ENCODE results near the gene FAM25C.
"Not testable (repeated sequence)": the region's sequence is repeated elsewhere in the genome, so short reads cannot be mapped to it uniquely, and the experiment has no call there.

Gene FAM25C

DNA sequence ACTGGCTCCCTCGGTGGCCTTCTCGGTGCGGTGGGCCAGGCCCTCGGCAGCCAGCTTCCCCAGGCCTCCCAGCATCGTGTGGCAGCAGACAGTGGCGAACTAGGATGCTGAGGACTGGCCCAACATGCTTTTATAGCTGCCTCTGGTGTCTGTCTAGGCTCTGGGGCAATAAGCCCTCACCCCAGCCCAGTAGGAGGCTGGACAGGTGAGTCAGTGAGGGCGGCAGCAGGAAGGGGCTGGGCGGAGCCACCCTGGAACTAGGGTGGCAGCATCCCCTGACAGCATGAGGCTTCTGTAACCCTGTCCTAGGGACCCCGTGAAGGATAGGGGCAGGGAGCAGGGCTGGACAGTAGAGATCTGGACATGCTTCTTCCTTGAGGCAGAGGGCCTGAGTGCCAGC lies at the start of gene FAM25C:
FAM25C (minus strand) TSS at position 101 of the 400 bp plus-strand sequence; CDS start at position 75, 26 bp downstream.
- FAIRE-seq; DNase-seq (ENCODE audit: low spot score): not testable (repeated sequence)

DNA sequence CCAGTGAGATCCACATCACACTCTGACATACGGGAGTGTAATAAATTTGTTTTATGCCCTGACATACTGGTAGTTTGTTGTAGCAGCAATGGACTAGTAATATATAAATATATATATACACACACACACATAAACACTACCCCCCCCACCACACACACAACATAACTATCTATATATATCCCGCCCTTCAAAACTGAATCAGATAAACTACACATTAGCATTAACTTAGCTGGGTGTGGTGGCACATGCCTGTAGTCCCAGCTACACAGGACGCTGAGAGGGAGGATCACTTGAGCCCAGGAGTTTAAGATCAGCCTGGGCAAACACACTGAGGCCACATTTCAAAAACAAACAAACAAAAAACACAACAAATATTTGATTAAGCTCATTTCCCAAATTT lies 45.0 kb upstream of the FAM25C start:
- not testable (repeated sequence) for DNase-seq (ENCODE audit: low spot score); FAIRE-seq

DNA sequence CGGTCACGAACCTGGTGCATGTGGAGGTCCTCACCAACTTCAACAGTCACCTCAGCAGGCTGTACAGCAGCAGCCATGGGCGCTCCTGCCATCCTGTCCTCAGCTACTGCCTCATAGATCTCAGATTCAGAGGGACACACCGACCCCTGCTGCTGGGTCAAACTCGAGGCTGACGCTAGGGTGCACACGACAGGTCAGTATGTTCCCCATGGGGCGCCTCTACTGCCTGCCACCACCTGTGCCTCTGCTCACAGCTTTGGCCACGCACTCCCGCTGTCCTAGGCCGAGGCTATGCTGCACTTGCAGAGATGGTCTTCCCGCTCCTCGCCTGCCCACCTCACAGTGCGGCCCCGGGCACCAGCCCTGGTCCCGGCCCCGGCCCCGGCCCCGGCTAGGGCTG lies 31.8 kb upstream of the FAM25C start:
- not testable (repeated sequence) for DNase-seq (ENCODE audit: low spot score); FAIRE-seq

DNA sequence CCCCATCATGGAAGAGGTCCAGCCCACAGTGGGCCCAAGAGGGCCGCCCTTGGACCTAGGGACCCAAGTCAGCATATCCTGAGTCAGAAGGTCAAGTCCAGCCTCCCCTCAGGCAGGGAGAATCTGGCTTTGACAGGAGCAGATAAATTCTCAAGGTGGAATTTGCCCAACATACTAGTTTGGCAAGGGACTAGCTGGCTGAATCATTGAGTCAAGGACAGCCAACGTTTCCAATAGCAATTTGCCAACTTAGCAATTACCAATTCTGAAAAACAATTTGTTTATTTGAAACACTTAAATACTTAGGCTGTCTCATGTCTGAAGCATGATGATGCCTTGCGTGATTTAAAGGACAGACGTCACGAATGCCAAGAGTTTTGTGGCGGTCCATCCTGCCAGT lies 2.7 kb upstream of the FAM25C start:
- not testable (repeated sequence) for DNase-seq (ENCODE audit: low spot score); FAIRE-seq

DNA sequence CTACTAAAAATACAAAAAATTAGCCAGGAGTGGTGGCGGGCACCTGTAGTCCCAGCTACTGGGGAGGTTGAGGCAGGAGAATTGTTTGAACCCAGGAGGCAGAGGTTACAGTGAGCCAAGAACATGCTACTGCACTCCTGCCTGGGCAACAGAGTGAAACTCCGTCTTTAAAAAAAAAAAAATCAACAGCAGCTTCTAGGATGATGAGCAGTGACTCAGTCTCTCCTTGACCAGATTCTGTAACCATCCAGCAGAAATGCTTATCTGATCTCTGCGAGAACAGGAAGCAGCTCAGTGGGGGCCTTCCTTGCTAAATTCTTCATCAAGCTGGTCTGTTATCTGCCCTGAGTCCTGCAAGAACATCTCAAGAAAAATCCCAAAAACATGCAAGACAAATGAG lies 5.5 kb downstream of the FAM25C start:
- not testable (repeated sequence) for FAIRE-seq
- peak; percentile 80 for DNase-seq (ENCODE audit: low spot score)

DNA sequence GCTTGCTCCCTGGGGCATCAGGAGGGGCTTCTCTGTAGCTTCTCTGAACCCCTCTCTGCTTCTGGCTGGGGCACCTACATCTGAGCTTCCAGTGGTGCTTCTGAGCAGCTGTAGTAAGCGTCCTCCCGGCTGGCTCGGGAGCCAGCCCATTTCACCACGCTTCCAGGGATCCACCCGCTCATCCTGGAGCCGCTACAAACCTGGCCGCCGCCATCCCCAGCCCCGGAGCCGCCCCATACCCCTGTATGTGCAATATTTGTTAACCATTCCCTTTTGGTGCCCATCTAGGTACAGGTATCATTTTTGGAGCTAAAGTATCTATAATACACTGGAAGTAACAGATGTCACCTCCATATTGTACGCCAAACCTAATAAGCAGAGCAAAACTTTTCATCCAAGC lies 7.0 kb downstream of the FAM25C start:
- FAIRE-seq: not testable (repeated sequence)

DNA sequence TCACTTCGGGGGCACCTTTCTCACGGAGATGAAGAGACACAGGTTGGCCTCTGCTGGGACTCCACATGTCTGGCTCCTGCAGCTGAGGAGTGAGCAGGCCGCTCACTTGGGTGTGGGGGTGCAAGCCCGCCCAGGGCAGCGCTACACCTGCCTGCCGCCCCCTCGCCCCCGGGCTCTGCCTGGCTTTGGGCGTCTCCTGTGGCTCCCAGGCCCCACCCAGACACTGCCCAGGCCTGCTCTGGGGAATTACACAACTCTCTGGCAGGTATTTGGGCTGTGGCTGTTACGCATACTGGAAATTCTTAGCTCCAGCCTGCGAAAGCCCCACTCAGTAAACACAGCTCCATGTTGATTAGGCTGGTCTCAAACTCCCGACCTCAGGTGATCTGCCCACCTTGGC lies 7.9 kb downstream of the FAM25C start:
- not testable (repeated sequence) for FAIRE-seq
- peak; percentile 41 for DNase-seq (ENCODE audit: low spot score)

More for the DNA sequence above, 7.0 kb downstream of the FAM25C start:
- DNase-seq (ENCODE audit: low spot score): not testable (repeated sequence)

DNA sequence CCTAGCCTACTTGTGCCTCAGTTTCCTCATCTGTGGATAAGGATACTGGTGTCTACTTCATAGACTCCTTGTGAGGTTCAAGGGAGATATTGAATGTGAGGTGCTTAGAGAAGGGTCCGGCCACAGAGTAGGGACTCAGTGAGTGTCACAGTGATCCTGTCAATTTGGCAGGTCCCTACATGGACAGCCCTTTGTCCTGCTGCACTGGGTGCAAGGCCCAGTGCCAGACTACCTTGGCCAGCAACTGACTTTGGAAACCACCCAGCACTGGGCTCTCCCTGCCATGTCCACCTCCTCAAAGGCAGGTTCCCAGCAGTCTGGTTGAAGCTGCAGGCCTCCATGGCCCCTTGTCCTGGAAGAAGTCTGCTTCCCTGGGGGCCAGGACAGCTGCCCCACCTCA lies 9.5 kb downstream of the FAM25C start:
- not testable (repeated sequence) for FAIRE-seq; DNase-seq (ENCODE audit: low spot score)

DNA sequence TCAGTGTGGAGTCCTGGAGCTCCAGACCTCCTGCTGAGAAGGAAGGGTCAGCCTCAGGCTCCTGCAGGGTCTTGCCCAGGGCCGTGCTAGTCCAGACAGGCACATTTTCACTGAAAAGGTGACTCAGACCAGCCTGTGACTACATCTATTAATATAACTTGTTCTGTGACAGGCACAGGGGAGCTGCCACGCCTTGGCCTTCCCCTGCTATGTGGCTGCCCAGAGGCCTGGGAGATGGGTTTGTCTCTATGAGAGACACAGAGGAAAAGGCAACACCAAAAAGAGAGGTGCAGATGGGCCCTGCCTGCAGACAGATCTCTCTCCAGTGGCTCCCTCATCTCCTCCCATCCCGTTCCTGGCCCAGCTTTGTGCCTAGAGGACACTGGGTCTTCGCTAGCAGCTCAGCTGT lies 10.0 kb downstream of the FAM25C start:
- DNase-seq (ENCODE audit: low spot score); FAIRE-seq: not testable (repeated sequence)

DNA sequence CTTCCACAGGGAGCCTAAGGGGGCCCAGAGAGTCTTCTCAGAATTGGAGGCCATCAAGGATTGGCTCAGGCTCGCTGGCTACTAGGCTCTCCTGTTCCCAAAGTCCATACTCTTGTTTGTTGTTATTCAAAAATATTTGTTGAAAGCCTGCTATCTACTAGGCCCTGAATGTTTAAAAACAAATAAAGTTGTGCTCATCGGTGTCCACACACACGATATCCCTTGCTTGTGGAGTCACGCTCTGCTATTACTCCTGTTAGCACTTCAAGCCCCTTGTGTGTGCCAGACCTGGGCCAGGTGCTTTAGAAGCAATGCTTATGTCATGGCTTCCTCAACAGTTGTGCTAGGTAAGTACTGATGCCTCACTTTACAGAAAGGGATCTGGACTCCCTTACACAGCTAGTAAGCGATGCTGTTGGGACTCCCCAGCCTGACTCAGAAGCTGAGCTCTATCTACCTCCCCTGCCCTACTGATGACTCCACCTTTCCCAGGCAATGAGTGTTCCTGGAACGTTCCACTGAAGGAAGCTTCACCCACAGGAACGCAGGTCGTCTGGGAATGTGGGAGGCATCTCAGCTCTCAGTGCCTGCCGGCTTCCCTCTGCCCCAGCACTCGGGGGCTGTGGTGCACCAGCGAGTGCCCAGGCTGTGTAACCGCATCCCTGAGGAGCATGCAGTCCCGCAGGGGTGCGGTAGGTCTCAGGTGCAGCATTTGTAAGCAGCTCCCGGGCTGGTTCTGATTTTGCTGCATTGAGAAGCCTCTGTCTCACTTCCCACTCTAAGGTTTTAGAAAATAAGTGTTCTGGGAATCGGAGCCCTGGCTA lies 10.7 kb downstream of the FAM25C start:
- FAIRE-seq: peak; percentile 98

DNA sequence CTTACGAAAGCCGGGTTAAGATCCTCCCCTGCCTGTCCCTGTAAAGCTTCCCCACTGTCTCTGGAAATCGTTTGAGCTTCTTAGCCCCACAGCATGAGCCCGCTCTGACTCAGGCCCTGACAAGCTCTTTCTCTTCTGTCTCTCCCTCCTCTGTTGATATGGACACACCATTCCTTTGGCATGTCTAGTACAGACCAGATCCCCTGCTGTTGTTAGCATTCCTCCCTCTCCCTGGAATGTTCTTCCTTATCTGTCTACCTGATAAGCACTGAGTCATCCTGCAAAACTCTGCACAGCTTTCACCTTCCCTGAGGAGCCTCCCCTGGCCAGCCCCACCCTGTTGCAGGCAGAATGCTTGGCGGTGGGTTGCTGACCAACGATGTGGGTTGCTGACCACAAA lies 11.6 kb downstream of the FAM25C start:
- not testable (repeated sequence) for DNase-seq (ENCODE audit: low spot score)
- FAIRE-seq: peak; percentile 99

More for the DNA sequence above, 10.7 kb downstream of the FAM25C start:
- DNase-seq (ENCODE audit: low spot score): not testable (repeated sequence)

DNA sequence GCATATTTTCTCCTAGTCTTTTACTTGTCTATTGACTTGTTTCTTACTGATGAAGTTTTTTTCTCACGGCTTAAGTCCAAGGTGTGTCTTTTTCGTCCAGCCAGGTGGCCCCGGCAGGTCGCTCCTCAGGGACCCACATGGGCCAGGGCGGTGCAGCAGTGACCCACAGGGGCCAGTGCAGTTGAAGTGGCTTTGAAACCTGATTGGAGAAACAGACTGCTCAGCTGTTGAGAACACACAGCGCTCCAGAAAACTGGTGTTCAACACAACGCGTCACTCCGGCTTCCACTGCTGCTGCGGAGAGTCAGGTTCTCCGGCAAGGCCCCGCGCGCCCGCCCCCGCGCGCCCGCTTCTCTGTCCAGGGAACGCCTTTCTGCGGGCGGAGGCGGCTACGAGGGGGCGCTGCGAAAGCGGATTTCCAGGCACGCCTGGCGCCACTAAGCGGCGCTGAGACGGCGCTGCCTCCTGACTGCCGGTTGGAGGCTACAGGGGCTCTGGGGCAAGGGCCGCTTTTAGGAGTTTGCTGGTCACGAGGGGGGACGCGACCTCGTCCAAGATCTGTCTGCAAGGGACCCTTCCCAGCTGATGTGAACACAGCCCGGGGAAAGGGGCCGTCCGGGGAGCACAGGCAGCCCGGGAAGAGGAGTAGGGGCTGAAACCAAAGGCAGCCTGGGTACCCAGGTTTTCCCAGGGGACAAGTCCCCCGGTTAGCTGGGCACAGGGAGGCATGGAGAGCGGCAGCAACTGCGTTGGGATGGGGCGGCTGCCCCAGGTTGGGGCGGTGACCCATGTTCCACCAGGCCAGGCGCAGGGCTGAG lies 13.0 kb downstream of the FAM25C start:
- FAIRE-seq: peak; percentile 65
- DNase-seq (ENCODE audit: low spot score): not testable (repeated sequence)

DNA sequence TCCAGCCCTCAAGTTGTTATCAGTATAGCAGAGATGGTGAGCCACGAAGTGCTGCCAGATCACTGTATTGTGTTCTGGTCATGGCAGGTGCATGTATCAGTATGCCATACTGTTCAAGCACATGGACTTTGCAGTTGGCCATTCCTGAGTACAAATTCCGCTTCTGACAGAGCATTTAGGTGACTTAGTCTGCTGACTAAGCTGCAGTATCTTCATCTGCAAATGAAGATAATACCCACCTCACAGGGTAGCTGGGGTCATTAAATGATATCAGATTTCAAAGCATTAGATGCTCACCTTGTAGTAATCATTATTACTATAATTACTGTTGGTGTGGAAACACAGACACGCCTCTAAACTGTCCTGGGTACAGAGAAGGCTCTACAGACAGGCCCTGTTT lies 24.2 kb downstream of the FAM25C start:
- DNase-seq (ENCODE audit: low spot score); FAIRE-seq: not testable (repeated sequence)

DNA sequence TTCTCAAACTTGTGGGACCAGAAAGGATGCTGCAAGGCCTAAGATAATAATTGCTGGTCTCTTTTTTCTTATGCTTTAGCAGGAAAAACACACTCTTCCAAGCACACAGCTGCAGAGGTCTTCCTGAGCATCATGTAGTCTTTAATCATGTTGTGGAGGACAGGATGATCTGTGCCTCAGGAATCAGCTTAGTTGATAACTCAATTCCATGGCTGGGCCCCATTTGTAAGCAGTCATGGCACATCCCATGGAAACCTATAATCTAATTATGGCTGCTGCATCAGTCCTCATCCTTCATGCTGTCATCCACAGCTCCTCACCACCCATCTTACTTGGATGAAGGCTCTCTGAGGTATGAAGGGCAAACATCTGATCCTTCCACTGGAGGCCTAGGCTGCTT lies 26.5 kb downstream of the FAM25C start:
- DNase-seq (ENCODE audit: low spot score); FAIRE-seq: not testable (repeated sequence)

DNA sequence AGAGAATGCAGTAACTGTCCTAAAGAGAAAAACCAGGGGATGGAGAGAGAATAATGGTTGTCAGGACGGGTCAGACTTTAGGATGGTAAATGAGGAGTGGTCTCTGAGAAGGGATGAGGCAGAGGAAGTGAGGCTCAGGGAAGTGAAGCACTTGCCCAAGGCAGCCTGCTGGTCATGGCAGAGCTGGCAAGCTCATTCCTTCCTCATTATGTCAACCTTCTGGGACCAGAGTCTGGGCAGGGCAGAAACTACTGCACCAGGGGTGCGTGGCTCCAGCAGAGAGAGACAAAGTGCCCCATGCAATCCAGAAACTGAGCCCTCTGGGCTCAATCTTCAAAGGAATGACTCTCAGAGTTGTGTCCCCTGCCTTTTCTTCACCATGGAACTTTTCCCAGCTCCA lies 27.5 kb downstream of the FAM25C start:
- not testable (repeated sequence) for FAIRE-seq; DNase-seq (ENCODE audit: low spot score)

DNA sequence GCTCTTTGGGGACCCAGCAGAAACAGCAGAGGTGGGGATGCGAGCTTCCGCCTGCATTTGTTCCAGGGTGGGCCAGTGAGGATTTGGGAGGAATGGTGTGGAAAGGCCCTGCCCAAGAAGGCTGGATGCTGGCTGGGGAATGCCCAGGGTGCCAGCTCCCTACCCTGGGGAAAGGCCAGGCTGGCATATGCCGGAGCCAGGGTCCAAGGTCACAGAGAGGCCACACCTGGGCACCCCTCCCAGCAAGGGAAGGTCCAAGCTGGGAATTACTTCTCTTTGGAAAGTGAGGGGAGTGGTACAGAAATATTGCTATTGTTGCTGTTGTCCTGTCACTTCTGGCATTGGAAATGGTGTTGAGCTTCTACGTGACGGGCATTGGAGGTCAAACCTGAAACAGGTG lies 28.0 kb downstream of the FAM25C start:
- not testable (repeated sequence) for FAIRE-seq; DNase-seq (ENCODE audit: low spot score)

DNA sequence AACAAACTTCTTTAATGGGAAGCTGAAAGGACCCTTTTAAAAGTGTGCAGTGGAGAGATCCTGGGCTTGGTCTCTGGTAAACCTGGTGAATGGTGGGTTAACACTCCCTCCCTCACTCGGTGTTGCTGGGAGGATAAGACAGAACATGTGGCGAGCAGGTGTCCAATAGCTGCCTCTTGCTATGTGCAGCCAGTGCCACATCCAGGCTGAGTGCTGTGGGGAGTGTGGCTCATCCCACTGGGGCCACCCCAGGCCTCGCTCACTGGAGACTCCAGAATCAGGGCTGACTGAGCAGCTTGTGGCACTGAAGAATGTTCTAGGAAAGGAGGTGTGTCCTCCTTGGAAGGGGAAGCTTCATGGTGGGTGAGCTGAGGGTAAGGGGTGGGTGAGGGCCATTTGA lies 29.5 kb downstream of the FAM25C start:
- DNase-seq (ENCODE audit: low spot score); FAIRE-seq: not testable (repeated sequence)

DNA sequence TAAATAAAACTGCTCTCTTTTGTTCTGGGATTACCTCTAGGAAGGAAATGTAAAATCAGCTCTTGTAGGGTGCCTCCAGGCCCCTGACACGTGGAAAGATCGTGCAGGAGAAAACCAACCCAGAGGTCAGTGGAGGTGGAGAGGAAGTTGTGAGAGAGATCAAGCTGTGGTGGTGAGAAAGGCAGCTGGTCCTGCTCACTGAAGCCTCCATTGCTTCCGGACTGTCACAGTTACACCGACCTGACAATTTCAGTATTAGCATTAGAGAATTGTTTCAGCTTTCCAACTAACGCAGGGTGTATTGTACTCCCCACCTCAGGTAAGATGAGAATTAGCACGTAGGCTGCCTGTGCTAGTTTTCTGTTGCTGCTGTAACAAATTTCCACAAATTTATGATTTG lies 30.6 kb downstream of the FAM25C start:
- not testable (repeated sequence) for FAIRE-seq; DNase-seq (ENCODE audit: low spot score)

DNA sequence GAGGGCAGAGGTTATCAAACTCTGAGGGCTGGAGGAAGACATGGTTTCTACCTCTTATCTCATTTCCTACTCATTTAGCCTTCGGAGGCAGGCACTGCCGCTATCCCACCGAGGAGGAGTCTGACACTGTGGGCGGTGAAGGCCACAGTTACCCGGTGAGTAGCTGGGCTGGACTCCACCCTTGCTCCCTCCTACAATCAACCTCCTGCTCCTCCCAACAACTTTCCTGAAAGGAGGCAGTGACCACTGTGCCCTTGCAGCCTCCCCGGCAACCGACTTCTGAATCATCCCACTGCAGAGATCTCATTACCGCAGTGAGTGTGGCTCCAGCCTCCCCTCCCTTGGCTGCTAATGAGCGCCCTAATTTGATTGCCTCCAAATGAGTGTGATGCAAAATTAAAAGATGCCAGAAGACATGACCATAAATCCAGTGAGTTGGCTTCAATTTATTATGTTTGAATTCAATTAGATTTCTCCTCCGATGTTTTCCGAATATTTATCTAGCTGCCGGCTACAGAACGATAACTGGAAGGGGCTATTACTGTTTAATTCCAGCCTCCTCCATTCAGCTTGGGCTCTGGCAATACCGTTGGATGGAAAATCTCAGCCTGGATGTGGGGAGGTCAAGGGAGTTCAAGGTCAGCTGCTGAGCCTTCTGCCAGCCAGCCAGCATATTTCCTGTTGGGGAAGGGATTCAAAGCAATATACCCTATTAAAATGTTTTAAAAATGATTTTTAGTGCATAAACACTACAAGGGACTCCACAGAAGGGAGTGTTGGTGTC lies 35.1 kb downstream of the FAM25C start:
- DNase-seq (ENCODE audit: low spot score); FAIRE-seq: not testable (repeated sequence)

DNA sequence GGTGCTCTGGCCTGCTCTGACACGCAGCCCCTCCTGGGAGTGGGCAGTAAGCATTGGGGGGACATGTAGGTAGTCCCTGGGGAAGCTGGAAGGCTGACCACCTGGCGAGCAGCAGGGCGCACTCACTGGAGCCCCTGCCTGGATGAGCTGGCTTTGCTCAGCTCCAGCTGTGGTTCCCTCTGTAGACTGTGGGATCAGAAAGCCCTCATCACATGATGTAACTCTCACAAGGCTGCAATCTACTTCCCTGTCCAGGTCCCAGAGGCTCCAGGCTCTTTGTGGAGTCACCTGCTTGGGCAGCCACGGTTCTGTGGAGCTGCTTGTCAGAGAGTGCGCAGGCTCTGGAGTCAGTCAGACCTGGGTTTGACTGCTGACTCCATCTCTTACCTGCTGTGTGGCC lies 36.8 kb downstream of the FAM25C start:
- DNase-seq (ENCODE audit: low spot score); FAIRE-seq: not testable (repeated sequence)

DNA sequence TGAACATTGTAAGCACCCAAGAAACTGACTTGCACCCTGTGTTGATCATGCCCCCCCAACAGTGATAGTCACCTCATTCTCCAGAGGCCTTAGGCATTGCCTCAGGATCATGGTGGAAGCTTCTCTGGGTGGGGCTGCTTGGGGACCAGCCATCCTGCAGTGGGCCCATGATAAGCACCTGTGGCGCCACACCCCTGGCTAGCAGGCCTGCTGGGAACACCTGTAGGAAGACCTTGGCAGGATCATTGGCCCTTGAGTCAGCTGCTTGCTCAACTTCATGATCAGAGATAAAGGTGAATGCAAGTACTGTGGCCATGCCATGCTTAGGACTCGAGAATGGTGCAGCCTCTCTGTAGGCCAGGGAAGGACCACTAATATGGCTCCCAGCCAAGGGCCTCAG lies 38.9 kb downstream of the FAM25C start:
- not testable (repeated sequence) for FAIRE-seq; DNase-seq (ENCODE audit: low spot score)

Measured in RCC 7860 (cell line).